ENCODE measurements around the gene ATOH8. TPM values are rescaled to one million over a fixed set of nuclear protein-coding genes. Genes with fewer than 3 reads are reported as not detected.

The ATOH8 gene
- total and polyA plus RNA-seq, 2 donors (not counting 1 experiment from before 2014, with no cell fraction given), result not detected

DNA sequence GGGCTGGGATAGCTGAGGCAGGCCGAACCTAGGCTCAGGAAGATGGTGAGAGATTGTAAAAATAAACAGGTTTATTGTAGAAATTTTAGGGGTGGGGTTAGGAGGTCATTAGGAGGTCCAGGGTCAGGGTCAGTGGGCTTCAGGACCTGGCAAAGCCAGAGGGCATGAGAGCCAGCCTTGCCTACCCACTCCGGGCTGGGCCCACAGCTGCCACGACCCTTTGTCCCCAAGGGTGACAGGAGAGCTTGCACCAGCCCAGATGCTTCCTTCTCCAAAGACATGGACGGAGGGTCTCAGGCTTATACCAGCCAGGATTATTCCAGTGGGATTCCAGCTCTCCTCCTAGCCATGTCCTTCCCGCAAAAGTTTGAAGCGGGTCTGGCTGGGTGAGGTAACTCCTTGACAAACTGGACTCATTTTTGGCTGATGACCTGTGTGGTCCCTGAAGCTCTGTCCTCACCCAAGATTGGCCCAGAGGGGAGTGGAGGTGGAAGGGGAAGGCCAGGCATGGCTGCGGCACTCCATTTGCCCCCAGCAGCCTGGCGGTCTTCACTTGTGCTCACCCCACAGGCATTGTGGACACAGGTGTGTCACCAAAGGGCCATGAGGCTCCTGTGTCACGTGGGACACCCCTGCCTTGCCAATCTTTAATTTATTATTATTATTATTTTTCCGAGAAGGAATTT is 23.8 kb upstream of the ATOH8 start:
- peaks cover 0 to 10% (median 3%) of the 10 kb centered on the region in 4 experiments for H3K27me3 ChIP-seq (replicated peaks in 1 of 4; ENCODE audit: control extremely low read depth in 1 of 4, control insufficient read depth in 3 of 4, insufficient read depth in 4 of 4, low read length in 3 of 4)
- ATAC-seq (ENCODE audit: low read depth) (no peak), DNase-seq (no peak)
- no peaks in the 10 kb centered on the region for H3K9me3 Mint-ChIP-seq (ENCODE audit: insufficient read depth)
- no peak overlapping the region for H3K4me3 Mint-ChIP-seq
- no peak overlapping the region for H2AFZ ChIP-seq (ENCODE audit: insufficient read depth, low read depth, low read length, poor library complexity, severe bottlenecking)
- H3K4me1 ChIP-seq (ENCODE audit: control insufficient read depth in 2 of 2, insufficient read depth in 2 of 2, low read length in 2 of 2), result peaks cover 3 to 7% of the 10 kb centered on the region in 2 donors
- intact Hi-C loops (cut with micrococcal nuclease), result loop anchor here (1.0 to 10.0 kb wide), 2 partner anchors 155 to 350 kb away; partner anchors contain the start of gene ST3GAL5
- H3K27ac Mint-ChIP-seq, result no peak overlapping the region
- no peak for TF ChIP-seq EZH2 (IDR thresholded peaks at IDR 0.05; ENCODE audit: borderline replicate concordance, insufficient read depth, low read depth, low read length, poor library complexity, severe bottlenecking)
- TF ChIP-seq, protein P1, sequence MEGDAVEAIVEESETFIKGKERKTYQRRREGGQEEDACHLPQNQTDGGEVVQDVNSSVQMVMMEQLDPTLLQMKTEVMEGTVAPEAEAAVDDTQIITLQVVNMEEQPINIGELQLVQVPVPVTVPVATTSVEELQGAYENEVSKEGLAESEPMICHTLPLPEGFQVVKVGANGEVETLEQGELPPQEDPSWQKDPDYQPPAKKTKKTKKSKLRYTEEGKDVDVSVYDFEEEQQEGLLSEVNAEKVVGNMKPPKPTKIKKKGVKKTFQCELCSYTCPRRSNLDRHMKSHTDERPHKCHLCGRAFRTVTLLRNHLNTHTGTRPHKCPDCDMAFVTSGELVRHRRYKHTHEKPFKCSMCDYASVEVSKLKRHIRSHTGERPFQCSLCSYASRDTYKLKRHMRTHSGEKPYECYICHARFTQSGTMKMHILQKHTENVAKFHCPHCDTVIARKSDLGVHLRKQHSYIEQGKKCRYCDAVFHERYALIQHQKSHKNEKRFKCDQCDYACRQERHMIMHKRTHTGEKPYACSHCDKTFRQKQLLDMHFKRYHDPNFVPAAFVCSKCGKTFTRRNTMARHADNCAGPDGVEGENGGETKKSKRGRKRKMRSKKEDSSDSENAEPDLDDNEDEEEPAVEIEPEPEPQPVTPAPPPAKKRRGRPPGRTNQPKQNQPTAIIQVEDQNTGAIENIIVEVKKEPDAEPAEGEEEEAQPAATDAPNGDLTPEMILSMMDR (IDR thresholded peaks at IDR 0.05), result no peak
- H3K4me3 ChIP-seq (ENCODE audit: control extremely low read depth in 1 of 5, extremely low read depth in 1 of 5, insufficient read depth in 1 of 5, low read depth in 2 of 5, low read length in 4 of 5), result no peak overlapping the region
- no peaks in the 10 kb centered on the region for H3K4me1 Mint-ChIP-seq
- no peaks in the 10 kb centered on the region for H3K36me3 ChIP-seq (replicated peaks in 1 of 2; ENCODE audit: control extremely low read depth in 1 of 2, control insufficient read depth in 1 of 2, extremely low read depth in 1 of 2, insufficient read depth in 2 of 2, low read length in 1 of 2)
- no peaks in the 10 kb centered on the region for H3K9me3 ChIP-seq (ENCODE audit: control extremely low read depth in 1 of 3, control insufficient read depth in 2 of 3, insufficient read depth in 1 of 3, low read length in 2 of 3)
- CTCF ChIA-PET, result interaction anchor here (0.7 to 2.5 kb wide), 19 partner anchors 8 to 398 kb away, joined by 3 to 119 read pairs (median 7); no protein-coding TSS in a partner anchor
- 88% methylated on average over 6 of the region's 10 CpGs for WGBS (ENCODE audit: insufficient coverage)
- no peak overlapping the region for H3K9ac ChIP-seq (ENCODE audit: low read length)
- no peak overlapping the region for H3K4me2 ChIP-seq (replicated peaks; ENCODE audit: low read depth, low read length, poor library complexity, severe bottlenecking)
- no peaks in the 10 kb centered on the region for H3K79me2 ChIP-seq (ENCODE audit: control insufficient read depth, insufficient read depth, low read length)
- POLR2A ChIA-PET, result interaction anchor here (0.8 kb wide), 1 partner anchor 84 kb away, joined by 3 read pairs; no protein-coding TSS in a partner anchor
- H4K20me1 ChIP-seq (ENCODE audit: control insufficient read depth, insufficient read depth, low read length, poor library complexity, severe bottlenecking), result no peaks in the 10 kb centered on the region
- no peak overlapping the region for H3K27ac ChIP-seq (ENCODE audit: low read length in 2 of 2)
- H3K27me3 Mint-ChIP-seq, result peaks cover 27% of the 10 kb centered on the region

DNA sequence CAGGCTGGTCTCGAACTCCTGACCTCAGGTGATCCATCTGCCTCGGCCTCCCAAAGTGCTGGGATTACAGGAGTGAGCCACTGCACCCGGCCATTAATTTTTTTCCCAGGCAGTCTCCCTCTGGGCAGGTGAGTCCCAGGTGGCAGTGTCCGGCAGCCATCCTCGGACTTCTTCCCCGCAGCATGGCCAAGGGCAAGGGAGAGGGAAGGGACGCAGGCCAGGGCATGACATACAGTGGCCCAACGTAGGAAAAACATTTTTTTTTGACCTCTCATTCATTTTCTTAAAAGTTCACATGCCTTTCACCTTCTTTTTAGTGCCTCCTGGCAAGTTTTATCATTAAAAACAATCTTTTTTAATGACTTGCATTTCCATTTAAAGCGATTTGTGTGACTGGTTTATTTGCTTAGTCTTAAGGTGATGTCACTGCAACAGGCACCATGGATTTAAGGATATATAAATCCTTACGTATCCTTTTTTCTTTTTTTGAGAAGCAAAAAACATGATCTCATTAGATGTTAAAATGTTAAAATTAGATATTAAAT is 23.0 kb upstream of the ATOH8 start:
- DNase-seq, result no peak
- Histone ChIP-seq H3K4me2 (replicated peaks; ENCODE audit: low read depth, low read length, poor library complexity, severe bottlenecking) (no peak overlapping the region), H4K20me1 (ENCODE audit: control insufficient read depth, insufficient read depth, low read length, poor library complexity, severe bottlenecking) (no peaks in the 10 kb centered on the region), H3K79me2 (ENCODE audit: control insufficient read depth, insufficient read depth, low read length) (no peaks in the 10 kb centered on the region), H3K4me1 (ENCODE audit: control insufficient read depth in 2 of 2, insufficient read depth in 2 of 2, low read length in 2 of 2) (peaks cover 3 to 7% of the 10 kb centered on the region in 2 donors), H3K9ac (ENCODE audit: low read length) (no peak overlapping the region), H3K27ac (ENCODE audit: low read length in 2 of 2) (no peak overlapping the region), H3K9me3 (ENCODE audit: control extremely low read depth in 1 of 3, control insufficient read depth in 2 of 3, insufficient read depth in 1 of 3, low read length in 2 of 3) (no peaks in the 10 kb centered on the region), H3K36me3 (replicated peaks in 1 of 2; ENCODE audit: control extremely low read depth in 1 of 2, control insufficient read depth in 1 of 2, extremely low read depth in 1 of 2, insufficient read depth in 2 of 2, low read length in 1 of 2) (no peaks in the 10 kb centered on the region), H3K27me3 (replicated peaks in 1 of 4; ENCODE audit: control extremely low read depth in 1 of 4, control insufficient read depth in 3 of 4, insufficient read depth in 4 of 4, low read length in 3 of 4) (peaks cover 0 to 15% (median 4%) of the 10 kb centered on the region in 4 experiments), H2AFZ (ENCODE audit: insufficient read depth, low read depth, low read length, poor library complexity, severe bottlenecking) (no peak overlapping the region), H3K4me3 (ENCODE audit: control extremely low read depth in 1 of 5, extremely low read depth in 1 of 5, insufficient read depth in 1 of 5, low read depth in 2 of 5, low read length in 4 of 5) (no peak overlapping the region)
- Mint-ChIP-seq H3K27me3 (peaks cover 28% of the 10 kb centered on the region), H3K9me3 (ENCODE audit: insufficient read depth) (no peaks in the 10 kb centered on the region), H3K27ac (no peak overlapping the region), H3K4me3 (no peak overlapping the region), H3K4me1 (no peaks in the 10 kb centered on the region)
- CTCF ChIA-PET, result interaction anchor here (2.5 kb wide), 2 partner anchors 81 to 85 kb away, joined by 31 to 119 read pairs; no protein-coding TSS in a partner anchor
- no peak for TF ChIP-seq EZH2 (IDR thresholded peaks at IDR 0.05; ENCODE audit: borderline replicate concordance, insufficient read depth, low read depth, low read length, poor library complexity, severe bottlenecking)
- TF ChIP-seq, protein P1 (IDR thresholded peaks at IDR 0.05), result no peak
- intact Hi-C loops (cut with micrococcal nuclease), result no loop called here
- 89% methylated on average over 6 of the region's 10 CpGs for WGBS (ENCODE audit: insufficient coverage)
- POLR2A ChIA-PET, result no interaction called here
- no peak for ATAC-seq (ENCODE audit: low read depth)
